ENCODE measurements around the gene KLC1.

DNA sequence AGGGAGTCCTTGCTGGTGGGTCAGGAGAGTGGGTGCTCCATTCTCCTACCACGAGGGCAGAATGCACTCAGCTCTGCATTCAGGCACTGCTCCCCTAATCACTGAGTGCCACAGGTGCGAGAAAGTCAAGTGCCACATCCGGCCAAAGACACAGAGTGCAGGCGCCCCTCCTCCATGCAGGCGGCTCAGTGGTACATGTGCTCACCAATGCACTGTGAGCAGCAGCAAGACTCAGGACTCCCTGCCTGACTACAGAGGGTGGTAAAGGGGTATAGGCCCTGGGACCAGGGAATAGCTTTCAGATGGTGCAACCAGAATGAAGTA lies 119.5 kb downstream of the KLC1 start:
- TF ChIP-seq CTCF (IDR thresholded peaks at IDR 0.05), result no peak
- TF ChIP-seq POLR2AphosphoS5 (IDR thresholded peaks at IDR 0.05), result no peak
- TF ChIP-seq POLR2A (IDR thresholded peaks at IDR 0.05), result no peak
- no peak for TF ChIP-seq EP300 (IDR thresholded peaks at IDR 0.05)
